Suprapubic skin (tissue), 4 donors: Measurements from ENCODE around the gene BPIFB4.

ENCODE experiments used
- CTCF ChIP-seq, 2 donors: fragments of 200-600 bp in 1 of 2; fragments of 450-650 bp in 1 of 2; sonication (generic) in 1 of 2; IDR thresholded peaks; one replicate each; pipeline ENCODE4 v1.5.1; 2016 to 2019; ENCODE audit warnings: antibody characterized with exemption in 2 of 2, mild to moderate bottlenecking in 1 of 2, moderate library complexity in 1 of 2
- EP300 ChIP-seq: sonication (generic); formaldehyde crosslinking; IDR thresholded peaks from one replicate; pipeline ENCODE4 v1.6.1; 2017; ENCODE audit warnings: antibody characterized with exemption
- POLR2A ChIP-seq, 2 donors: fragments of 450-650 bp; IDR thresholded peaks; one replicate each; pipeline ENCODE4 v1.6.1; 2017; ENCODE audit warnings: antibody characterized with exemption in 2 of 2, mild to moderate bottlenecking in 2 of 2, moderate library complexity in 2 of 2
- POLR2AphosphoS5 ChIP-seq, 3 donors: sonication (generic); formaldehyde crosslinking; IDR thresholded peaks; one replicate each; pipeline ENCODE4 v1.6.1; 2017; ENCODE audit warnings: antibody characterized with exemption in 3 of 3

- no peak for TF ChIP-seq CTCF (IDR thresholded peaks at IDR 0.05)
- TF ChIP-seq POLR2A (IDR thresholded peaks at IDR 0.05): no peak
- TF ChIP-seq EP300: no peak
- TF ChIP-seq POLR2AphosphoS5 (IDR thresholded peaks at IDR 0.05): no peak
Measured at GRCh38 chr20:33074675-33075074, 4.8 kb upstream of the BPIFB4 start.
